ENCODE measurements around the gene NDUFS7.

- TF ChIP-seq CTCF (conservative IDR thresholded peaks at IDR 0.05) (no peak; the same call in 1 of the 2 replicates), ZFX (IDR thresholded peaks at IDR 0.05) (no peak)
Measured at GRCh38 chr19:1406774-1407527, 23.2 kb downstream of the NDUFS7 start.
